IMR-90 (cell line): Measurements from ENCODE around the gene AKR1A1. TPM values are rescaled to one million over a fixed set of nuclear protein-coding genes. Genes with fewer than 3 reads are reported as not detected.
A peak's percentile ranks its signal among the peaks of the same experiment; 100 is the strongest.
"Not testable (repeated sequence)": the region's sequence is repeated elsewhere in the genome, so short reads cannot be mapped to it uniquely, and the experiment has no call there.

Experiments
- ATAC-seq: fragments of 200-7000 bp; cut with Tn5 transposase; 2 replicates; pipeline ENCODE4 v1.9.1; 2020; ENCODE audit warnings: low read depth, mild to moderate bottlenecking, moderate library complexity
- BruUV-seq: library from RNA; stranded (reverse); fragments of 400-500 nt; replicated peaks from 2 replicates; lab custom pipeline; 2021; lab: Mats Ljungman, UMichigan
- CTCF ChIA-PET: fragments of 300-600 bp; formaldehyde crosslinking; extraction: SDS; loops from one replicate; lab custom pipeline; 2021; ENCODE audit warnings: antibody characterized with exemption; lab: Yijun Ruan, JAX
- POLR2A ChIA-PET: fragments of 300-600 bp; sonication (Branson Sonifier 250); formaldehyde crosslinking; loops from one replicate; lab custom pipeline; 2022; ENCODE audit warnings: antibody characterized with exemption; ENCODE audit not compliant: unreplicated experiment; lab: Charles Lee
- DNase-seq: peaks from one replicate; pipeline ENCODE4 v3.0.0; 2013
- H2AFZ ChIP-seq: replicated peaks from 2 replicates; pipeline ENCODE3; 2013; ENCODE audit warnings: low read length, mild to moderate bottlenecking; ENCODE audit not compliant: poor library complexity
- H2AK5ac ChIP-seq: 2 replicates; pipeline ENCODE4 v1.6.1; 2013; ENCODE audit warnings: low read depth, low read length, inconsistent platforms
- H2AK9ac ChIP-seq: replicated peaks from 2 replicates; pipeline ENCODE3; 2013; ENCODE audit warnings: mild to moderate bottlenecking, low read depth, low read length, moderate library complexity; ENCODE audit not compliant: poor library complexity
- H2BK120ac ChIP-seq: 2 replicates; pipeline ENCODE4 v1.6.1; 2013; ENCODE audit warnings: low read depth, low read length, inconsistent platforms
- H2BK15ac ChIP-seq: 3 replicates; pipeline ENCODE4 v1.6.1; 2013; ENCODE audit warnings: low read depth, low read length, inconsistent platforms
- H2BK20ac ChIP-seq: 2 replicates; pipeline ENCODE4 v1.6.1; 2013; ENCODE audit warnings: low read depth, mild to moderate bottlenecking, inconsistent platforms, low read length, moderate library complexity
- H2BK5ac ChIP-seq: 2 replicates; pipeline ENCODE4 v1.6.1; 2013; ENCODE audit warnings: mild to moderate bottlenecking, low read depth, low read length, inconsistent platforms; ENCODE audit not compliant: poor library complexity, severe bottlenecking
- H3K14ac ChIP-seq: replicated peaks from 2 replicates; pipeline ENCODE4 v1.6.1; 2013; ENCODE audit warnings: low read depth, low read length, inconsistent platforms
- H3K18ac ChIP-seq: 2 replicates; pipeline ENCODE4 v1.6.1; 2013; ENCODE audit warnings: low read depth, low read length, control low read depth
- H3K23ac ChIP-seq: 2 replicates; pipeline ENCODE4 v1.6.1; 2013; ENCODE audit warnings: low read depth, low read length, inconsistent platforms
- H3K27ac ChIP-seq: 2 replicates; pipeline ENCODE4 v1.5.1; 2013; ENCODE audit warnings: mild to moderate bottlenecking, control low read depth, low read length; ENCODE audit not compliant: insufficient read depth
- H3K27me3 ChIP-seq: 2 replicates; pipeline ENCODE4 v1.6.1; 2013; ENCODE audit warnings: low read length; ENCODE audit not compliant: control insufficient read depth, insufficient read depth
- H3K36me3 ChIP-seq: 2 replicates; pipeline ENCODE4 v1.6.1; 2013; ENCODE audit warnings: low read length, mixed read lengths; ENCODE audit not compliant: control insufficient read depth, insufficient read depth
- H3K4ac ChIP-seq: 2 replicates; pipeline ENCODE4 v1.6.1; 2013; ENCODE audit warnings: low read depth, low read length, inconsistent platforms
- H3K4me1 ChIP-seq: 2 replicates; pipeline ENCODE4 v1.6.1; 2013; ENCODE audit warnings: low read length, mixed read lengths; ENCODE audit not compliant: control insufficient read depth, insufficient read depth
- H3K4me2 ChIP-seq: 2 replicates; pipeline ENCODE4 v1.6.1; 2013; ENCODE audit warnings: low read depth, mild to moderate bottlenecking, control low read depth, low read length, moderate library complexity
- H3K4me3 ChIP-seq: 2 replicates; pipeline ENCODE4 v1.5.1; 2013; ENCODE audit warnings: low read depth, mild to moderate bottlenecking, control low read depth, low read length, moderate library complexity; ENCODE audit not compliant: insufficient read depth
- H3K56ac ChIP-seq: 2 replicates; pipeline ENCODE4 v1.6.1; 2013; ENCODE audit warnings: low read length, inconsistent platforms; ENCODE audit not compliant: insufficient read depth; ENCODE audit errors: extremely low read depth
- H3K79me1 ChIP-seq, 2 experiments: 2 replicates each; pipeline ENCODE4 v1.6.1; 2013; ENCODE audit warnings: low read length in 2 of 2, inconsistent platforms in 1 of 2, low read depth in 1 of 2
- H3K9ac ChIP-seq: 2 replicates; pipeline ENCODE4 v1.6.1; 2013; ENCODE audit warnings: low read depth, low read length, control low read depth
- H3K9me1 ChIP-seq: 2 replicates; pipeline ENCODE4 v1.6.1; 2013; ENCODE audit warnings: low read length, inconsistent platforms; ENCODE audit not compliant: insufficient read depth
- H3K9me3 ChIP-seq: 2 replicates; pipeline ENCODE4 v1.6.1; 2013; ENCODE audit warnings: low read length; ENCODE audit not compliant: control insufficient read depth, insufficient read depth
- H4K20me1 ChIP-seq: 2 replicates; pipeline ENCODE4 v1.6.1; 2013; ENCODE audit warnings: low read length, inconsistent platforms; ENCODE audit not compliant: insufficient read depth
- H4K5ac ChIP-seq: 2 replicates; pipeline ENCODE4 v1.6.1; 2013; ENCODE audit warnings: mild to moderate bottlenecking, low read depth, low read length, control low read depth
- H4K8ac ChIP-seq, 2 experiments: 2 replicates each; pipeline ENCODE4 v1.6.1; 2013; ENCODE audit warnings: low read depth in 2 of 2, low read length in 2 of 2, control low read depth in 1 of 2, inconsistent platforms in 1 of 2
- H4K91ac ChIP-seq: 2 replicates; pipeline ENCODE4 v1.6.1; 2013; ENCODE audit warnings: low read depth, low read length, inconsistent platforms; ENCODE audit not compliant: insufficient read depth
- WGBS, 2 experiments: methylation state at CpG; one replicate each; pipeline versions ENCODE4 v1.1.5 to v1.1.7; 2013; ENCODE audit warnings: missing lambda C conversion rate in 2 of 2; ENCODE audit not compliant: insufficient read length in 1 of 2; ENCODE audit errors: extremely low coverage in 2 of 2; 5-methylcytosine and 5-hydroxymethylcytosine counted together
- dilution Hi-C: fragments of 300-500 bp; cut with HindIII; formaldehyde crosslinking; loops from one replicate; pipeline ENCODE4 v1.14.3; 2018; ENCODE audit warnings: low sequenced_read_pairs; ENCODE audit not compliant: unreplicated experiment
- in situ Hi-C: fragments of 300-500 bp; cut with MboI; formaldehyde crosslinking; loops from 3 replicates; pipeline ENCODE4 v1.14.3; 2019; ENCODE audit warnings: low sequenced_read_pairs, inconsistent platforms, mixed read lengths
- intact Hi-C: fragments of 100-400 bp; cut with micrococcal nuclease; formaldehyde crosslinking; loops from 2 replicates; pipeline ENCODE4 v1.10.0; 2022
- polyA plus RNA-seq, 3 experiments: library from polyadenylated mRNA; depleted of rRNA; stranded (reverse); fragments of >200 nt; gene quantifications; 2 replicates each; pipeline ENCODE4 v1.2.3, GENCODE V29; 2012; ENCODE audit warnings: low replicate concordance in 1 of 3
- total RNA-seq: library from RNA; depleted of rRNA; stranded (reverse); fragments of >200 nt; gene quantifications from 2 replicates; pipeline ENCODE4 v1.2.3, GENCODE V29; 2012

AKR1A1 gene
- total and polyA plus RNA-seq, 2 of the 4 experiments (the other 2 are of a cell fraction), result 141 to 151 TPM

DNA sequence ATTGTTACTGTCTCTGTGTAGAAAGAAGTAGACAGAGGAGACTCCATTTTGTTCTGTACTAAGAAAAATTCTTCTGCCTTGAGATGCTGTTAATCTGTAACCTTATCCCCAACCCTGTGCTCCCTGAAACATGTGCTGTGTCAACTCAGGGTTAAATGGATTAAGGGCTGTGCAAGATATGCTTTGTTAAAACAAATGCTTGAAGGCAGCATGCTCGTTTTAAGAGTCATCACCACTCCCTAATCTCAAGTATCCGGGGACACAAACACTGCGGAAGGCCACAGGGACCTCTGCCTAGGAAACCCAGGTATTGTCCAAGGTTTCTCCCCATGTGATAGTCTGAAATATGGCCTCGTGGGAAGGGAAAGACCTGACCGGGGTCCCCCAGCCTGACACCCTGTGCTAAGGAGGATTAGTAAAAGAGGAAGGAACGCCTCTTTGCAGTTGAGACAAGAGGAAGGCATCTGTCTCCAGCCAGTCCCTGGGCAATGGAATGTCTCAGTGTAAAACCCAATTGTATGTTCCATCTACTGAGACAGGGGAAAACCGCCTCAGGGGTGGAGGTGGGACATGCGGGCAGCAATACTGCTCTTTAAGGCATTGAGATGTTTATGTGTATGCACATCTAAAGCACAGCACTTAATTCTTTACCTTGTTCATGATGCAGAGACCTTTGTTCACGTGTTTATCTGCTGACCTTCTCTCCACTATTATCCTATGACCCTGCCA, 36.9 kb upstream of the AKR1A1 start:
- H2BK20ac ChIP-seq, H2AFZ ChIP-seq, H2BK120ac ChIP-seq, H3K9ac ChIP-seq, H3K4ac ChIP-seq, H4K5ac ChIP-seq, H3K9me3 ChIP-seq, H3K56ac ChIP-seq, H3K4me3 ChIP-seq, POLR2A ChIA-PET, dilution Hi-C loops, H3K14ac ChIP-seq, H4K91ac ChIP-seq, H2AK5ac ChIP-seq, CTCF ChIA-PET, in situ Hi-C loops, H2BK15ac ChIP-seq, H3K23ac ChIP-seq, H3K9me1 ChIP-seq, BruUV-seq, H3K27me3 ChIP-seq, ATAC-seq, H2AK9ac ChIP-seq: not testable (repeated sequence)
- peaks cover 53% of the 10 kb centered on the region for H4K20me1 ChIP-seq
- H2BK5ac ChIP-seq, result peak overlapping the region; percentile 73
- intact Hi-C loops, result loop anchor here (5.0 kb wide), 1 partner anchor 174 kb away; the partner anchor contains the start of genes GPBP1L1 and TMEM69
- peaks cover 60% of the 10 kb centered on the region for H3K36me3 ChIP-seq
- peak overlapping the region in 1 of 2 experiments; percentile 46; a peak in 1 of 4 replicates for H4K8ac ChIP-seq
- peaks cover 8 to 61% of the 10 kb centered on the region in 2 experiments for H3K79me1 ChIP-seq
- peak; percentile 58 for DNase-seq
- peaks cover 17% of the 10 kb centered on the region for H3K4me1 ChIP-seq
- H3K18ac ChIP-seq, result peak overlapping the region; percentile 61; the same call in 1 of the 2 replicates
- no CpG with 5 or more reads among the region's 9 CpGs for WGBS, 2 experiments
- peak overlapping the region; percentile 55 for H3K27ac ChIP-seq
- 0 out of 2 replicates have a peak overlapping the region, but pooled peaks have one; percentile 10 for H3K4me2 ChIP-seq
